GM19238 (cell line): ENCODE measurements around the gene UBE2I.
"Not testable (repeated sequence)": the region's sequence is repeated elsewhere in the genome, so short reads cannot be mapped to it uniquely, and the experiment has no call there.

Experiments
- DNase-seq: peaks from one replicate; pipeline ENCODE4 v3.0.0; 2011; ENCODE audit warnings: low spot score; ENCODE audit not compliant: insufficient read length

The UBE2I gene

DNA sequence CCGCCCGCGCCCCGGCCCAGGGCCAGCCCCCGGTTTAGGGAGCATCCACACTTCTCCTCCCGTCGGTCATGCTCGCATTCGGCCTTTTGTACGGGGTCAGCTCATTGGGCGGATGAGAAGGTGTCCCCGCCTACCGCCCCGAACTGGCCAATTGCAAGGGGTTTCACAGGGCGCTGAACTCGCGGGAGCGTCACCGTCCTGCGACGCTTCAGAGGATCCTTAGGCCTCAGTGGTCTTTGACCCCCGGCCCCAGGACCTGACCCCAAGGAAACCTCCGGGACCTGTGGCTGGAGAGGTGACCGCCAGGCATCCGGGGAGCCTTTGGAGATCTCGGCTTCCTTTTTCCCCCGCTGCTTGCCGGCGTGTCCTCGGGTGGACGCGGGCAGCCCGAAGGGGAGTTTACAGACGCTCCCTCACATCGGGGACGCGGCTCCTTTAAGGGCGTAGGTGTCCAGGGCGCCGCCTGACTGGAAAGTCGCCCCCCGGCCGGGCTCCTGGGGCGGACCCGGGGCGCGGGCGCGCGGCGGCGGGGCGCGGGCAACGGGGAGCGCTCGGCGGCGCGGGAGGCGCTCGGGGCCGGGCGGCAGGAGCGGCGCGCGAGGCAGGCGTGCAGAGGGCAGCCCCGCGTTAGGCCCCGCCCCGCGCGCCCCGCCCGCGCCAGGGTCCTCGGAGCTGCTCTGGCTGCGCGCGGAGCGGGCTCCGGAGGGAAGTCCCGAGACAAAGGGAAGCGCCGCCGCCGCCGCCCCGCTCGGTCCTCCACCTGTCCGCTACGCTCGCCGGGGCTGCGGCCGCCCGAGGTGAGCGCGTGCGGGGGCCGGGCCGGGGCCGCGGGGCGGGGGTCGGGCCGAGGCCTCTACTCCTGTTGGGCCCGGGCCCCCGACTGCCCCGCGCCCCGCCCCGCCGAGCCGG, at the start of gene UBE2I:
TSS of gene UBE2I (plus strand) at position 660 of the 909 bp plus-strand sequence. CDS start 4,395 bp downstream, outside the sequence.
- DNase-seq = peak; percentile 96

DNA sequence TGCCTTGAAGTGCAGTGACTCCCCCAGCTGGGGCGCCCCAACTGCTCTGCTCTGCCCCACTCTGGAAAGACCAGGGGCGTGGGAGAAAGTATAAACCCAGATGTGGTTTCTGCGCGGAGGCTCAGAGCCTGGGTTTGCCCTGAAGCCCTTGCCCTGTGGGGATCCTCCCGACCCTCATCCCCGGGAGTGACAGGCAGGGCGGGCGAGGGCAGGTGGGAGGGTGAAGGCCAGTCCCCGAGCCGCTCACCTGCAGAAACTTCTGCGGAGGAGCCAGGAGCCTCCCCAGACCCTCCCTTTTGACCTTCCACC, 49.7 kb upstream of the UBE2I start:
- DNase-seq = no peak

DNA sequence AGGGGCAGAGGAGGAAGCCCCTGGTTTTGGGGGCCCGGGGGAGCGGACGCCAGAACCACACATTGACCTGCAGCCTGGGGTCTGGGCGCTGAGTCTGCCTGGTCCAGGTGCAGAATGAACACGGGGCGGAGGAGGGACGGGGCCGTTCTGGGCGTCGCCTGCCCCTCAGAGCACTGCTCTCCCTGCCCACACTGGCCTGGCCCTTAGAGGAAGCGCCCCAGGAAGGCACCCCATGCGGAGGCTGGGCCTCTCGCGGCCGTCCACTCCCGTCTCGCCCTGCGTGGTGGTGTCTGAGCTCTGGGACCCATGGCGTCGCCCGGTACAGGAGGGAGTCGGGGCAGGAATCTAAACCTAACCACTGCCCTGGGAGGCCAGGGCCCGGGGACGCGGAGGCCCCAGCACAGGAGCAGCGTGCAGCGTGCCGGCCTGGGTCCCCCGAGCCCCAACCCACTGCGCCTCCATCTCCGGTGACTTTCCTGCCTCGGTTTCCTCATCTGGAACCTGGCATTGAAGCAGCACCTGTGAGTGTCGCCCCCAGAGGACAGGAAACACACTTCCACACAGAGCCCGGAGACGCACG, 49.2 kb upstream of the UBE2I start:
- DNase-seq = no peak

DNA sequence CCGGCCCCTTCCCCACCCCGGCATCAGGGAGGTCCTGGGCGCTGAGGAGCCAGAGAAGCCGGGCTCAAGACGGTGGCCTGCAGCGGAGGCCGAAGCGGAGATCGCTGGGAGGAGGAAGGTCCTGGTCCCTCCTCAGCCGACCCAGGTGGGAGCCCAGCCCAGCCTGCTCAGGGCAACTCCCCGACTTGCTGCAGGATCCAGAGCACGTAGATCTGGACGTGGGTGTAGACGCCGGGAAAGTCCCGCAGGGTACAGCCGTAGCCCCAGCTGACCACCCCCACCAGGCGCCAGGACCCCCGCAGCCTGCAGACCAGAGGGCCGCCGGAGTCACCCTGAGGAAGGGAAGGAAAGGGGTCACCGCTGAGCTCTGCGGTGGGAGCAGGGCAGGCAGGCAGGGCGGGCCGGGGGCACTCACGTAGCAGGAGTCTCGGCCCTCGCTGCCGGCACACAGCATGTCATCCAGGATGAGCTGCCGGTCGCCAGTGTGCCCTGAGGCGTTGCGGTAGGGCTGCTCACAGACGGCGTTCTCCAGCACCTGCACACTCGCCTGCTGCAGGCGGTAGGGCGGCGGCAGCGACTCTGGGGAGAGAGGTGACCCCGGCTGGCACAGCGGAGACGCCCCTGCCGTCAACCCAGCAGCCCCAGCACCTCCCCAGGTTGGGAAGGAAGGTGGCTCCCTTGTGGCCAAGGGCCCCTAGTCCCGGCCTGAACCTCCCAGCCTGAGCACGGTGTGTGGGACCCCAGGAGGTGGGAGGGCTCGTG, 48.1 kb upstream of the UBE2I start:
- no peak for DNase-seq

DNA sequence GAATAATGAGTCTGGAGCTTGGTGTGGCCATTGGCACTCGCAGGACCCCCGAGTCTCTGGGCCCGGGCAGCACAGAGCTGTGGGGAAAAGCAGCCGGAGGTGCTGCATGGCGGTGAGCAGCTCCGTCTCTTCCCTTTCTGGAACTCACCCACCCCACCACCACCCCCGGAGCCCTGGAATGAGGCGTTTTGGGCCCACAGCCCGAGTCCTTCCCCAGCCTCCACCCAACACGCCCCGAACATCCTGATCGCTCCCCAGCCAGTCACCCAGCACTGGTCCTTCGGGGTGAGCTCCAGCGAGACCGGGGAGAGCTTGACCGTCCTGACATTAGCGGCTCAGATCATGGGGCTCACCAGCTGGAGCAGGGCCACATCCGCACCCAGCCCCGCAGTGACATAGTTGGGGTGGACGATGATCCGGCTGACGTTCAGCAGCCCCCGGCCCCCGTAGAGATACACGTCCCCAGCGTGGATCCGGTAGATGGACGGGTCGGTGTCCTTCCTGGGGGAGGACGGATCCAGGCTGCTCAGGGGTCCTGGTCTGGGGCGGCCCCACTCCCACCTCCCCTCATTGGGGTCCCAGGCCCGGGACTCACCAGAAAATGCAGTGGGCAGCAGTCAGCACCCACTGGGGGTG, 47.1 kb upstream of the UBE2I start:
- no peak for DNase-seq

DNA sequence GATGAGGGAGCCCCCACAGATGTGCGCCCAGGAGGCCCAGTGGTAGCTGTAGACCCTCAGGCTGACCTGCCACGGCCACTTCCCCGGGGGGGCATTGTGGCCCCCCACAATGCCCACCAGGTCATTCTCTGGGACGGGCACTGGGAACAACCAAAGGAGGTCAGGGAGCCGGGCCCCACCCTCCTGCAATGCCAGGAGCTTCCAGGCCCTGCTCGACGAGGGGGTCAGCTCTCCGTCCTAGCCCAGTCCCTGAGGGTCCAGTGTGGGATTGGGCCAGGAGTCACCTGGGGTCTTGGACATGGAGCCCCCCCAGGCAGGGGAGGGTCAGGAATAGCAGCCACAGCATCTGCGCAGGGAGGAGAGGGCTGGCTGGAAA, 46.6 kb upstream of the UBE2I start:
- no peak for DNase-seq

DNA sequence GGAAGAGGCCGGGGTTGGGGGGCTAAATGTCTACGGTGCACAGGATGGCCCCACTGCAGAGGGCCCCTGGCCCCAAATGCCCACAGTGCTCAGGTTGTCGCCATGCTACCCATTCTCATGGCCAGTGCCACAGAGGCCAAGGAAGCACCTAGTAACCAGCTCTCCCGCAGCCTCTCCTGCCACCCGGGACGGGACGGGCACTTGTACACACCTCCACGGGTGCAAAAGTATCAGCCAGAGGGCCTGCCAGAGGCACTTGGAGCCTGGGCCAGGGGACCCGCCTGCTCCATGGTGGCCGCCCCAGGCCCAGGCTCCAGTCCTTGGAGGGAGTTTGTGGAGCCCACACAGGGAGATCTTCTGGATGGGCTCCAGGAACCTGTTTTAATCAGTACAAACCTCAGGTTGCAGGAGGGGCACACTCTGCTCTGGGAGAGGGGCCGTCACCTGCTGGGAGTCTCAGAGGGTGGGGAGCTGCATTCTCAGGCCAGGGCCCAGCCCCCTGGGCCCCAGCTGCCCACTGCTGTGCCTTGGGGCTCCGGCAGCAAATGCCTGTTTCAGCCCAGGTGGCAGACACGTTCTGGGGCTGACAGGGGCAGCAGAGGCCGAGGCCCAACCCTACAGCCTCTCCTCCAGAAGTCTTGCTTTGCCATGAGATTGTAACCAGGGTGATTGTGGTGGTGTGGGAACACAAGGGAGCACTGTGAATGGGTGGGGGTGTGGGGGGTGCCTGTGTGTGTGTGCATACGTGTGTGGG, 45.7 kb upstream of the UBE2I start:
- no peak for DNase-seq

DNA sequence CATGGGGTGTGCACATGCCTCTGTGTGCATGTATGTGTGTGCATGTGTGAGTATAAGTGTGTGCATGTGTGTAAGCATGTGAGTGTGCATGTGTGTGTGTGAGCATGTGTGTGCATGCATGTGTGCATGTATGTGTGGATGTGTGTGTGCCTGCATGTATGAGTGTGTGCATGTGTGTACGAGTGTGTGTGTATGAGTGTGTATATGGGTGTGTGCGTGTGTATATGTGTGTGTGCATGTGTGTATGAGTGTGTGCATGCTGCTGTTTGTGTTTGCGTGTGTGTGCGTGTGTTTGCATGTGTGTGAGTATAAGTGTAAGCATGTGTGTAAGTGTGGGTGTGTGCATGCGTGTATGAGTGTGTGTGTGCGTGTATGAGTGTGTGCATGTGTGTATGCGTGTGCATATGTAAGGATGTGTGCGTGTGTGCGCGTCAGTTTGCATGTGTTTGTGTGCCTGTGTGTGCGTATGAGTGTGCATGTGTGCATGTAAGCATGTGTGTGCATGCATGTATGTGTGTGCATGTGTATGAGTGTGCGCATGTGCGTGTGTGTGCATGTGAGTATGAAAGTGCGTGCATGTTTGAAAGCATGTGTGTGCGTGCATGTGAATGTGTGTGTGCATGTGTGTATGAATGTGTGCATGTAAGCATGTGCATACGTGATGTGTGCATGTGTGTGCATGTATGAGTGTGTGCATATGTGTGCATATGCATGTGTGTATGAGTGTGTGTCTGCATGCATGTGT, 44.9 kb upstream of the UBE2I start:
- no peak for DNase-seq

DNA sequence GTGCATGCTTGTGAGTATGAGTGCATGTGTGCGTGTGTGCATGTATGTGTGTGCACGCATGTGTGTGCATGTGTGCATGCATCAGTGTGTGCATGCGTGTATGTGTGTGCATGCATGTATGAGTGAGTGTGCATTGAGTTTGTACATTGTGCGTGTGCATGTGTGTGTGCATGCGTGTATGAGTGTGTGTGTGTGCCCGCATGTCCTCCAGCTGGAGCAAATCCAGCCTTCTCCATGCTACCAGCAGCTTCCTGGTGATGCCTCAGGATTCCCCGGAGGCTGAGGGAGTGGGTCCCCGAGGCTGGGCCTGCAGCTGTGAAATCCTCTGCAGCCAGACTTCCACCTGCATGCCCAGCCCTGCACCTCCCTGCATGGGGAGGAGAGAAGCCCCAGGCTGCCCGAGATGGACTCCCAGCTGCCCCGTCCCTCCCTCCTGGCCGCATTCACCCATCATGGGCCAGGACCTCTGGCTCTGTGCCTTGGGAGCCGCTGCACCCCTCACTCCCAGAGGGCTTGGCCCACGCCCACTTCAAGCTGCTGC, 44.3 kb upstream of the UBE2I start:
- DNase-seq = no peak

DNA sequence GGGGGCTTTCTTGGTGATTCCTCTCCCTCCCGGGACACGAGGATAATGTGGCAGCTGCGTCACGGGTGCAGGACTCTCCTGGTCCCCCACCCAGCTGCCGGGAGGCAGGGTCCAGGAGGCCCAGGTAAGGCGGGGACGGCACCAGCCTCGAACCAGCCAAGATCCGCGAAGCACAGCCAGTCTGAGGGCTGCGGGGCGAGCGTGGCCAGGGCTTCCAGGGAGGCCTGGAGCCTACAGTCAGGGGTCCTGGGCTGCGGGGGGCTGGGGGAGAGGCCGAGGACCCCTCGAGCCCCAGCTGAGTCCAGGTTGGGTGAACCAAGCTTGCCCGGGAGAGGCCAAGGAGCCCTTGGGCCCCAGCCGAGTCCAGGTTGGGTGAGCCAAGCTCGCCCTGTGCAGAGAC, 43.6 kb upstream of the UBE2I start:
- DNase-seq = no peak

DNA sequence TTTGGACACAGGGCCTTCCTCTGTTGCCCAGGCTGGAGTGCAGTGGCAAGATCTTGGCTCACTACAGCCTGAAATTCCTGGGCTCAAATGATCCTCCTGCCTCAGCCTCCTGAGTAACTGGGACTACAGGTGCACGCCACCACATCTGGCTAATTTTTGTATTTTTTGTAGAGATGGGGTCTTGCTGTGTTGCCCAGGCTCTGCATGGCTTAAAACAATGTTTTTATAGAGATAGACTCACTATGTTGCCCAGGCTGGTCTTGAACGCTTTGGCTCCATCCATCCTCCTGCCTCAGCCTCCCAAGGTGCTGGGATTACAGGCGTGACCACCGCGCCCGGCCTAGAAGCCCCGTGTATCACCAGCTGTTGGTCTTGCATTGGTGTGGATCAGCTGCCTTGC, 40.0 kb upstream of the UBE2I start:
- DNase-seq = not testable (repeated sequence)

DNA sequence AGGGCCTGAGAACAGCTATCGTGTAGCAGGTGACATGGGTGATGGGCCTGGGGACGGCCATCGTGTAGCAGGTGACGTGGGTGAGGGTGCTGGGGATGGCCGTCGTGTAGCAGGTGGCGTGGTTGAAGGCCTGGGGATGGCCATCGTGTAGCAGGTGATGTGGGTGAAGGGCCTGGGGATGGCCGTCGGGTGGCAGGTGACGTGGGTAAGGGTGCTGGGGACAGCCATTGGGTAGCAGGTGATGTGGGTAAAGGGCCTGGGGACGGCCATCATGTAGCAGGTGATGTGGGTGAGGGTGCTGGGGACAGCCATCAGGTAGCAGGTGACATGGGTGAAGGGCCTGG, 38.1 kb upstream of the UBE2I start:
- no peak for DNase-seq

DNA sequence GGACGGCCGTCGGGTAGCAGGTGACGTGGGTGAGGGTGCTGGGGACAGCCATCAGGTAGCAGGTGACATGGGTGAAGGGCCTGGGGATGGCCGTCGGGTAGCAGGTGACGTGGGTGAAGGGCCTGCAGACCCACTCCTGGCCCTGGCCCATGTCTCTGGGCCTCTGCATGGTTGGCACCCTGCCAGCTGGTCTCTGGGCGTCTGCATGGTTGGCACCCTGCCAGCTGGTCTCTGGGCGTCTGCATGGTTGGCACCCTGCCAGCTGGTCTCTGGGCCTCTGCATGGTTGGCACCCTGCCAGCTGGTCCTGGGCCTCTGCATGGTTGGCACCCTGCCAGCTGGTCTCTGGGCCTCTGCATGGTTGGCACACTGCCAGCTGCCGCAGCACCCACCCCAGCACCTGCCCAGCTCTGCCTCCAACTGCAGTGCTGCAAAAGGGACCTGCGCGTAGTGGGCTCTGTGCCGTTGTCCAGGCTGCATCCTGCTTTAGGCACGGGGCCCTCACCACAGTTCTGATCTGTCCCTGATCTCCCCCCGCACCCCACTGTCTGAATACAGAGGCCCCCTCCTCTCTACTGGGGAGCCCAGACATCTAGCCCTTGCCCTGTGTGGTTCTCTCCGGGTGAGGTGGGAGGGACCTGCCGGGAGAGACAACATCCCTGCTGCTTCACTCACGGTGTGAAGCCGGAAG, 37.6 kb upstream of the UBE2I start:
- DNase-seq = not testable (repeated sequence)

DNA sequence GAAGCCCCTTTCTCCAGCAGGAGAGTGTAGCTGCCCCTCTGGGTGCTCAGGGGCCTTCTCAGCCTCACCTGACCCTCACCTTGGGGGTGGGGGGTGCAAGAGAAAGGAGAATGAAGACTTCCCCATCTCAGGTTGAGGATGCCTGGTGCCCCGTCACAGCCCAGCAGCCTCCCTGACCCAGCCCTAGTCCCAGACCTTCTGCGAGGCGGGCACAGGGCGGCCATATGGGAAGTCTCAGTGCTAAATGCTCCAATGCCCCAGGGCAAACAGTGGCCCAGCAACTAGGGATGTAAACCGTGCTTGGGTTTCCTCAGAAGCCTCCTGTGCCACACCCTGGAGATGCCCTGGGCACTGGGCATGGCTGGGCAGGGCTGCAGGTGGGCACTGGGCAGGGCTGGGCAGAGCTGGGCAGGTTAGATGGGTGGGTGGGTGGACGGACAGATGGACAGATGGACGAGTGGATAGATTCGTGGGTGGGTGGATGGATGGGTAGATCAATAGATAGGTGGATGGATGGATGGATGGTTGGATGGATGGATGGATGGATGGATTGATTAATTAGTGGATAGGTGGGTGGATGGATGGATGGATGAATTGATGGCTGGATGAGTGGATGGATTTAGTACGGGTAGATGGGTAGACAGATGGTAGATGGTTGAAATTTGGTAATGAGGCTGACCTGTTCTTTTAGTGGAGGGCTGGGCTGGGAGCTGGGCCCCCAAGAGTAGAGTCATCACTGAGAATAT, 36.8 kb upstream of the UBE2I start:
- no peak for DNase-seq

DNA sequence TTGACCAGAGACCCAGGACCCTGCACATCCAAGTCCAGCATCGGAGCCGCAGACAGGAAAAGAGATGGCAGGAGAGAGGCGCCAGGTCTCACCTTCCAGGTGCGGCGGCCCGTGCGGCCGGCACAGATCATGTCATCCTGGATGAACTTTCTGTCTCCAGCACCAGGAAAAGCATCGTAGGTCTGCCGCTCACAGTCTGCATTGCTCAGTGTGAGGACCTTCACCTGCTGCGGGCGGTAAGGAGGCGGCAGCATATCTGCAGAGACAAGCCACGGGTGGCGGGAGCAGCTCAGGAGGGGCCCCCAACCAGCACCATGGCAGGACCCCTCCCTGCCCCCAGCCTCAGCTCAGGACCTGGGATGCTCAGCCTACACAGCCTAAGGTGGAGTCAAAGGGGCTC, 35.6 kb upstream of the UBE2I start:
- DNase-seq = no peak

DNA sequence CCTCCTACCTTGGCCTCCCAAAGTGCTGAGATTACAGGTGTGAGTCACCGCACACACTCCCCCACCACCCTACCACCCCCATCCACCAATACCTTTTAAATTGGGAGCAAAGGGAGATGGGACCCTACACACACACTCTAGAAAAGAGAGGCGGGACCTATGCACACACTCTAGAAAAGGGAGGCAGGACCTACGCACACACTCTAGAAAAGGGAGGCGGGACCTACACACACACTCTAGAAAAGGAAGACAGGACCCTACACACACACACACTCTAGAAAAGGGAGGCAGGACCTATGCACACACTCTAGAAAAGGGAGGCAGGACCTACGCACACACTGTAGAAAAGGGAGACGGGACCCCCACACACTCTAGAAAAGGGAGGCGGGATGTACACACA, 34.7 kb upstream of the UBE2I start:
- DNase-seq = no peak

DNA sequence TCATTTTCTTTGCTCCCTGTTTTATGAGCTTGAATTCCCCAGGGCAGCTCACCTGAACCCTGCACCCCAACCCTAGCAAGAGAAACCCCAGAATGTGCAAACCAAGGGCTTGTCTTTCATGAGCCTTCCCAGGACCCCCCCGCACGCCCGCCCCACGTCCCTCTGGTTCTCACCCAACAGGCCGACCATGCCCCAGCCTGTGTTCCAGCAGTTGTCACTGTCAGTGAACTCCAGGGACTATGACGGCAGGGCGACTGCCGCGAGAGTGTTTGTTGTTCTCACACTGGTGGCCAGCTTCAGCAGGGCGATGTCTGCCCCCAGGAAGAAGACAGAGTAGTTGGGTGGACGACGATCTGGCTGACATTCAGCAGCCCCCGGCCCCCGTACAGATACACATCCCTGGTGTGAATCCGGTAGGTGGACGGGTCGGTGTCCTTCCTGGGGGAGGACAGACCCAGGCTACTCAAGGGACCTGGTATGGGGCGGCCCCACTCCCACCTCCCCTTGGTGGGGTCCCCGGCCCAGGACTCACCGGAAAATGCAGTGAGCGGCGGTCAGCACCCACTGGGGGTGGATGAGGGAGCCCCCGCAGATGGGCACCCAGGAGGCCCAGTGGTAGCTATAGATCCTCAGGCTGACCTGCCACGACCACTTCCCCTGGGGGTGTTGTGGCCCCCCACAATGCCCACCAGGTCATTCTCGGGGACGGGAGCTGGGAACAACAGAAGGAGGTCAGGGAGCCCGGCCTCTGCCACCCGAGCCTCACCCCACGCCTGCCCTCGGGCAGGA, 33.5 kb upstream of the UBE2I start:
- no peak for DNase-seq

DNA sequence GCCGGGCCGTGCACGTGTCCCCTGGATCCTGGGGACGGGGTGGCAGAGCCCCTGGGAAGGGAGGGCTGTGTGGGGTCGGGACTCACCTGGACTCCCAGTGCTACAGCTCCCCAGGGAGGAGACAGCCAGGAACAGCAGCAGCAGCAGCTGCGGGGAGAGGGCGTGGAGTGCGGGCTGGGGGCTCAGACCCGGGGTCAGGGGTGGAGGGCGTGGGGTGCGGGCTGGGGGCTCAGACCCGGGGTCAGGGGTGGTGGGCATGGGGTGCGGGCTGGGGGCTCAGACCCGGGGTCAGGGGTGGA, 32.9 kb upstream of the UBE2I start:
- no peak for DNase-seq
